SU-DHL-6 (cell line): ENCODE measurements around the gene ASB13.

Source experiments
- H2AFZ ChIP-seq: fragments of 200-600 bp; sonication (generic); 2 replicates; pipeline ENCODE4 v1.6.1; 2014; ENCODE audit warnings: low read depth, mild to moderate bottlenecking, moderate library complexity, mixed read lengths, antibody characterized with exemption, low read length; ENCODE audit not compliant: severe bottlenecking
- H3F3A ChIP-seq: fragments of 200-600 bp; shearing (Covaris generic); 2 replicates; pipeline ENCODE4 v1.6.0; 2016; ENCODE audit warnings: antibody characterized with exemption, mild to moderate bottlenecking; ENCODE audit not compliant: insufficient read depth
- H3K27ac ChIP-seq: fragments of 200-600 bp; sonication (generic); 2 replicates; pipeline ENCODE4 v1.5.1; 2016; ENCODE audit warnings: low read depth, mild to moderate bottlenecking, low read length, moderate library complexity, mixed read lengths
- H3K27me3 ChIP-seq: fragments of 200-600 bp; sonication (generic), shearing (Covaris generic); 2 replicates; pipeline ENCODE4 v1.6.0; 2014; ENCODE audit warnings: mild to moderate bottlenecking, low read length
- H3K36me3 ChIP-seq: fragments of 200-600 bp; sonication (generic); 2 replicates; pipeline ENCODE4 v1.6.1; 2014; ENCODE audit warnings: mild to moderate bottlenecking, low read length, mixed read lengths
- H3K4me2 ChIP-seq: fragments of 300-600, 200-600 bp; shearing (Covaris generic), sonication (generic); 2 replicates; pipeline ENCODE4 v1.6.0; 2014; ENCODE audit warnings: low read length, low read depth, mild to moderate bottlenecking; ENCODE audit not compliant: poor library complexity, severe bottlenecking
- H3K4me3 ChIP-seq: fragments of 200-600 bp; sonication (generic); 2 replicates; pipeline ENCODE4 v1.5.1; 2014; ENCODE audit warnings: antibody characterized with exemption, low read length, mild to moderate bottlenecking, mixed read lengths; ENCODE audit not compliant: insufficient read depth, poor library complexity, severe bottlenecking
- H3K79me2 ChIP-seq: fragments of 200-600 bp; sonication (generic); 2 replicates; pipeline ENCODE4 v1.6.1; 2014; ENCODE audit warnings: mild to moderate bottlenecking, low read length, moderate library complexity; ENCODE audit not compliant: insufficient read depth
- H3K9ac ChIP-seq: fragments of 200-600 bp; sonication (generic); 2 replicates; pipeline ENCODE4 v1.7.0; 2014; ENCODE audit warnings: mild to moderate bottlenecking, low read length
- H3K9me2 ChIP-seq: fragments of 200-600 bp; sonication (generic); replicated peaks from 2 replicates; pipeline ENCODE4 v1.6.1; 2014; ENCODE audit warnings: low read length; ENCODE audit not compliant: insufficient read depth
- H3K9me3 ChIP-seq: fragments of 200-600 bp; sonication (generic); 2 replicates; pipeline ENCODE4 v1.6.1; 2014; ENCODE audit warnings: low read length, mixed read lengths; ENCODE audit not compliant: insufficient read depth
- H4K20me1 ChIP-seq: fragments of 200-600 bp; sonication (generic); 2 replicates; pipeline ENCODE4 v1.6.1; 2014; ENCODE audit warnings: low read depth, mild to moderate bottlenecking, antibody characterized with exemption, low read length, moderate library complexity, mixed read lengths
- EZH2phosphoT487 ChIP-seq: fragments of 200-600 bp; sonication (generic), shearing (Covaris generic); conservative IDR thresholded peaks from 2 replicates; pipeline ENCODE4 v1.6.1; 2018; ENCODE audit warnings: mild to moderate bottlenecking, antibody characterized with exemption, low read length, moderate library complexity, mixed read lengths
- TF ChIP-seq, protein P1 (sequence below): fragments of 200-600 bp; sonication (generic); IDR thresholded peaks from one replicate; pipeline ENCODE4 v1.5.1; 2017; ENCODE audit warnings: antibody characterized with exemption, mild to moderate bottlenecking, low read length, moderate library complexity; ENCODE audit not compliant: insufficient read depth, poor library complexity, severe bottlenecking

Gene ASB13

DNA sequence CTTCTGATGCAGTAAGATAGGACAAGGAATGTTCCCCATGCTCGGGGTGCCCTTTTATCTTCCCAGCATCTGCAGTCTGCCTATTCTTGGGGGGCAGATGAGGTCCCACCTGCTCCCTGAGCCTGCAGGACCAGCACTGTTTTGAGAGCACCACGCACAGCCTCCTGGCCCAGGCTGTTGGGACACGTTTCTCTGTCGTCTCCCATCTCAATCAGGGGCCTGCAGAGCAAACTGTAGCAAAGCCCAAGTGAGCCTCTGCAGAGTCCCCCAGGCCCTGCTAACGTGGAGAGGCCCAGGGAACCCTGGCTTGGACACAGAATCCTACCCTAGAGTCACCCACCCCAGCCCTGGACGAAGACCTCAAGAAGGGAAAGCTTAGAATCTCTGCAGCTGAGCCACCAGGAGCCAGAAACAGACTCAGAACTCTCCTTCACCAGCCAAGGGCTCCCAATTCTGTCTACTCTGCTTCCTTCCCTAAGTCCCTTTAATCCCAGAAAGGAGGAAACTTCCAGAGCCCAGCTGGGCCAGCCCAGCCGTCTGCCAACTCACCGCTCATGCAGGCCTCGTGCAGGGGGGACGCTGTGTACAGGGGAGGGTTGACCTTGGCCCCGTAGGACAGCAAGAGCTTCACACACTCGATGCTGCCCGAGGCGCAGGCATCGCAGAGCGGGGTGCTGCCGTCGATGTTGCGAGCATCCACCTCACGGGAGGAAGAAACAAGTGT, 15.6 kb downstream of the ASB13 start:
- Histone ChIP-seq H3F3A (peaks cover 17% of the 10 kb centered on the region), H3K4me2 (no peak overlapping the region), H3K9ac (no peak overlapping the region), H3K9me3 (no peaks in the 10 kb centered on the region), H2AFZ (no peak overlapping the region), H3K4me3 (no peak overlapping the region), H3K36me3 (no peaks in the 10 kb centered on the region), H3K27ac (no peak overlapping the region), H3K9me2 (no peaks in the 10 kb centered on the region), H4K20me1 (no peaks in the 10 kb centered on the region), H3K79me2 (peaks cover 4% of the 10 kb centered on the region; the same call in 1 of the 2 replicates), H3K27me3 (no peaks in the 10 kb centered on the region)
- TF ChIP-seq EZH2phosphoT487, result no peak
- TF ChIP-seq, protein P1, sequence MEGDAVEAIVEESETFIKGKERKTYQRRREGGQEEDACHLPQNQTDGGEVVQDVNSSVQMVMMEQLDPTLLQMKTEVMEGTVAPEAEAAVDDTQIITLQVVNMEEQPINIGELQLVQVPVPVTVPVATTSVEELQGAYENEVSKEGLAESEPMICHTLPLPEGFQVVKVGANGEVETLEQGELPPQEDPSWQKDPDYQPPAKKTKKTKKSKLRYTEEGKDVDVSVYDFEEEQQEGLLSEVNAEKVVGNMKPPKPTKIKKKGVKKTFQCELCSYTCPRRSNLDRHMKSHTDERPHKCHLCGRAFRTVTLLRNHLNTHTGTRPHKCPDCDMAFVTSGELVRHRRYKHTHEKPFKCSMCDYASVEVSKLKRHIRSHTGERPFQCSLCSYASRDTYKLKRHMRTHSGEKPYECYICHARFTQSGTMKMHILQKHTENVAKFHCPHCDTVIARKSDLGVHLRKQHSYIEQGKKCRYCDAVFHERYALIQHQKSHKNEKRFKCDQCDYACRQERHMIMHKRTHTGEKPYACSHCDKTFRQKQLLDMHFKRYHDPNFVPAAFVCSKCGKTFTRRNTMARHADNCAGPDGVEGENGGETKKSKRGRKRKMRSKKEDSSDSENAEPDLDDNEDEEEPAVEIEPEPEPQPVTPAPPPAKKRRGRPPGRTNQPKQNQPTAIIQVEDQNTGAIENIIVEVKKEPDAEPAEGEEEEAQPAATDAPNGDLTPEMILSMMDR, result no peak

DNA sequence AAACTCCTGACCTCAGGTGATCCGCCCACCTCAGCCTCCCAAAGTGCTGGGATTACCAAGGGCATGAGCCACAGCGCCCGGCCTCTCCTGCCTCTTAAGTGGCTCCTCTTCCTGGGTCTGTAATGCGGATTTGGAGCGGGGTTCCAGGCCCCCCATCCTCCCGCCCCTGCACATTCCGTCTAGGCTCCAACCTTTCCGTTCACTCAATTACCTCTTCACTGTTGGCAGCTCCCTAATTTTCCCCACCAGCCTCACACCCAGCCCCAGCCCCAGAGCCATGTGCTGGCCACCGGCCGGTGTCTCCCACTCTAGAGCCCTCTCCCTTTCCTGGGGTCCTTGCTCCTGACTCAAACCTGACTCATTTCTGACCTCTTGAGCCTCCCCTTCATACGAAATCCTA, 16.6 kb downstream of the ASB13 start:
- Histone ChIP-seq H4K20me1 (no peaks in the 10 kb centered on the region), H3F3A (peaks cover 10% of the 10 kb centered on the region; the same call in 1 of the 2 replicates), H3K9me2 (no peaks in the 10 kb centered on the region), H3K9me3 (no peaks in the 10 kb centered on the region), H3K4me2 (no peak overlapping the region), H3K79me2 (no peaks in the 10 kb centered on the region), H3K9ac (no peak overlapping the region), H3K4me3 (no peak overlapping the region), H2AFZ (no peak overlapping the region), H3K27ac (no peak overlapping the region), H3K27me3 (no peaks in the 10 kb centered on the region), H3K36me3 (no peaks in the 10 kb centered on the region)
- TF ChIP-seq EZH2phosphoT487, result no peak
- TF ChIP-seq, protein P1, result no peak

DNA sequence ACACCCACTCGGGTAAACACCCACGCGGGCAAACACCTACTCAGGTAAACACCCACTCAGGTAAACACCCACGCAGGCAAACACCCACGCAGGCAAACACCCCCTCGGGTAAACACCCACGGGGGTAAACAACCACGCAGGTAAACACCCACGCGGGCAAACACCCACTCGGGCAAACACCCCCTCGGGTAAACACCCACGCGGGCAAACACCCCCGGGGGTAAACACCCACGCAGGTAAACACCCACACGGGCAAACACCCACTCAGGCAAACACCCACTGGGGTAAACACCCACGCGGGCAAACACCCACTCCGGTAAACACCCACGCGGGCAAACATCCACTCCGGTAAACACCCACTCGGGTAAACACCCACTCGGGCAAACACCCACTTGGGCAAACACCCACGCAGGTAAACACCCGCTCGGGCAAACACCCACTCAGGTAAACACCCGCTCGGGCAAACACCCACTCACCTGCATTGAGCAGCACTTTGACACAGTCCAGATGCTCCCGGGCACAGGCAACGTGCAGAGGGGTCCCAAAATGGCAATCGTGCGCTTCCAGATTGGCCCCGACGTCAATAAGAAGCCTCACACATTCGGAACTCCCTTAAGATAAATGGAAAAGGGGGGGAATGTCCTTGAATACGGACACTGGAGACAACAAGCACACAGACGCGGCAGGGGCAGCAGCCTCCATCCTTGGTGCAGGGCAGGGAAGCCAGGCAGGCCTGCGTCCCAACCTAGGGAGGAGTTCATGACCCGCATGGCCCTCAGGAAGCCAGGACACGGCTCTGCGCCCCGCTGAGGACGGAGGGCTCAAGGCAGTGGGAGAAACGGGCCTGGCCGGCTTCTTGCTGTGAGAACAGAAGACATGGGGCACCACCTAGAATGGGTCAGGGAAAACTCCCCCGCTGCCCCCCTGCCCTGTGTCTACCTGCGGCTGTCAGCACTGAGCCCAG, 17.6 kb downstream of the ASB13 start:
- H3K27ac ChIP-seq, result no peak overlapping the region
- H3K27me3 ChIP-seq, result no peaks in the 10 kb centered on the region
- H3F3A ChIP-seq, result 0 out of 2 replicates have a peak, but pooled peaks cover under 1% of the 10 kb centered on the region
- H3K4me2 ChIP-seq, result no peak overlapping the region
- no peaks in the 10 kb centered on the region for H3K36me3 ChIP-seq
- no peaks in the 10 kb centered on the region for H3K9me2 ChIP-seq
- no peaks in the 10 kb centered on the region for H3K79me2 ChIP-seq
- no peaks in the 10 kb centered on the region for H4K20me1 ChIP-seq
- no peak for TF ChIP-seq EZH2phosphoT487
- TF ChIP-seq, protein P1, result no peak
- no peak overlapping the region for H3K9ac ChIP-seq
- H3K9me3 ChIP-seq, result no peaks in the 10 kb centered on the region
- no peak overlapping the region for H2AFZ ChIP-seq
- H3K4me3 ChIP-seq, result no peak overlapping the region
